ENCODE data around the gene ITPRIPL2. TPM values are rescaled to one million over a fixed set of nuclear protein-coding genes. Genes with fewer than 3 reads are reported as not detected.
A peak's percentile ranks its signal among the peaks of the same experiment; 100 is the strongest.

Gene ITPRIPL2
- total and polyA plus RNA-seq, 2 of the 13 experiments (the other 11 are each of a cell fraction or from before 2014, with no cell fraction given) = 5.9 to 12.6 TPM

- TF ChIP-seq ZNF646 (CRISPR knock-in tag; IDR thresholded peaks at IDR 0.05) (peak; percentile 53; the same call in 1 of the 2 replicates), SALL1 (CRISPR knock-in tag; IDR thresholded peaks at IDR 0.05) (peak; percentile 94), RBM39 (IDR thresholded peaks at IDR 0.05; ENCODE audit: low read depth, low read length, poor library complexity, severe bottlenecking) (peak; percentile 93), ZNF329 (CRISPR knock-in tag; IDR thresholded peaks at IDR 0.05; ENCODE audit: low read depth) (peak; percentile 85; the same call in 1 of the 2 replicates), REL (CRISPR knock-in tag; conservative IDR thresholded peaks at IDR 0.05) (no peak), HOXA5 (CRISPR knock-in tag; IDR thresholded peaks at IDR 0.05) (peak; percentile 90), POLR2AphosphoS5 (IDR thresholded peaks at IDR 0.05; ENCODE audit: low read depth, low read length) (peak; percentile 60; the same call in 1 of the 2 replicates), RCOR2 (CRISPR knock-in tag; IDR thresholded peaks at IDR 0.05) (no peak; the same call in 1 of the 2 replicates), CAMTA2 (CRISPR knock-in tag; IDR thresholded peaks at IDR 0.05; ENCODE audit: borderline replicate concordance) (peak; percentile 80; the same call in 1 of the 2 replicates), GMEB2 (CRISPR knock-in tag; IDR thresholded peaks at IDR 0.05; ENCODE audit: low read depth) (no peak), ZNF710 (CRISPR knock-in tag; IDR thresholded peaks at IDR 0.05; ENCODE audit: borderline replicate concordance) (peak; percentile 88), ZNF296 (CRISPR knock-in tag; conservative IDR thresholded peaks at IDR 0.05) (no peak), ATF7-NPFF (CRISPR knock-in tag; IDR thresholded peaks at IDR 0.05; ENCODE audit: low read depth) (no peak), PCBP2 (optimal IDR thresholded peaks at IDR 0.05; ENCODE audit: low read depth, low read length, poor library complexity, severe bottlenecking) (no peak)
- TF ChIP-seq, protein P1, sequence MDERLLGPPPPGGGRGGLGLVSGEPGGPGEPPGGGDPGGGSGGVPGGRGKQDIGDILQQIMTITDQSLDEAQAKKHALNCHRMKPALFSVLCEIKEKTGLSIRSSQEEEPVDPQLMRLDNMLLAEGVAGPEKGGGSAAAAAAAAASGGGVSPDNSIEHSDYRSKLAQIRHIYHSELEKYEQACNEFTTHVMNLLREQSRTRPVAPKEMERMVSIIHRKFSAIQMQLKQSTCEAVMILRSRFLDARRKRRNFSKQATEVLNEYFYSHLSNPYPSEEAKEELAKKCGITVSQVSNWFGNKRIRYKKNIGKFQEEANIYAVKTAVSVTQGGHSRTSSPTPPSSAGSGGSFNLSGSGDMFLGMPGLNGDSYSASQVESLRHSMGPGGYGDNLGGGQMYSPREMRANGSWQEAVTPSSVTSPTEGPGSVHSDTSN (CRISPR knock-in tag; IDR thresholded peaks at IDR 0.05) = no peak
- TF ChIP-seq, protein P2, sequence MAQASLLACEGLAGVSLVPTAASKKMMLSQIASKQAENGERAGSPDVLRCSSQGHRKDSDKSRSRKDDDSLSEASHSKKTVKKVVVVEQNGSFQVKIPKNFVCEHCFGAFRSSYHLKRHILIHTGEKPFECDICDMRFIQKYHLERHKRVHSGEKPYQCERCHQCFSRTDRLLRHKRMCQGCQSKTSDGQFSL (CRISPR knock-in tag; IDR thresholded peaks at IDR 0.05) = no peak
Observed at GRCh38 chr16:19086322-19087199, 27.2 kb upstream of the ITPRIPL2 start (continued).

Data from HepG2 (cell line).